Uterus (tissue), 2 donors: Measurements from ENCODE around the gene FOCAD.

Source experiments
- CTCF ChIP-seq, 4 experiments: fragments of 200-600 bp in 2 of 4; fragments of 450-650 bp in 2 of 4; sonication (generic) in 2 of 4; IDR thresholded peaks; one replicate each; pipeline ENCODE4 v1.5.1; 2016 to 2019; ENCODE audit warnings: antibody characterized with exemption in 4 of 4, mild to moderate bottlenecking in 2 of 4, moderate library complexity in 1 of 4
- POLR2A ChIP-seq, 2 donors: fragments of 450-650 bp; IDR thresholded peaks; one replicate each; pipeline ENCODE4 v1.6.1; 2016; ENCODE audit warnings: antibody characterized with exemption in 2 of 2, mild to moderate bottlenecking in 1 of 2, moderate library complexity in 1 of 2

- TF ChIP-seq CTCF (IDR thresholded peaks at IDR 0.05) (no peak), POLR2A (IDR thresholded peaks at IDR 0.05) (no peak)
Observed at GRCh38 chr9:20823051-20823450, 139.0 kb downstream of the FOCAD start.
